MM.1S (cell line): ENCODE data around the gene GID8.

Source experiments
- DNase-seq: peaks from one replicate; pipeline ENCODE4 v3.0.0-alpha.2; 2015
- H2AFZ ChIP-seq: fragments of 300-600 bp; sonication (generic); 2 replicates; pipeline ENCODE4 v1.6.0; 2016; ENCODE audit warnings: antibody characterized with exemption, low read length
- H3F3A ChIP-seq: fragments of 300-600 bp; sonication (generic); 2 replicates; pipeline ENCODE4 v1.6.1; 2016; ENCODE audit warnings: mild to moderate bottlenecking, antibody characterized with exemption, low read length, moderate library complexity, mixed read lengths; ENCODE audit not compliant: insufficient read depth
- H3K27ac ChIP-seq: fragments of 300-600 bp; sonication (generic); 2 replicates; pipeline ENCODE4 v1.5.1; 2016; ENCODE audit warnings: mild to moderate bottlenecking, low read length
- H3K27me3 ChIP-seq: fragments of 300-600 bp; sonication (generic); replicated peaks from 2 replicates; pipeline ENCODE4 v1.6.0; 2016; ENCODE audit warnings: low read length; ENCODE audit not compliant: insufficient read depth
- H3K36me3 ChIP-seq: fragments of 300-600 bp; sonication (generic); replicated peaks from 2 replicates; pipeline ENCODE4 v1.6.1; 2016; ENCODE audit warnings: mild to moderate bottlenecking, low read length, mixed read lengths; ENCODE audit not compliant: insufficient read depth
- H3K4me1 ChIP-seq: fragments of 300-600 bp; sonication (generic); 2 replicates; pipeline ENCODE4 v1.6.1; 2016; ENCODE audit warnings: low read length, mixed read lengths
- H3K4me2 ChIP-seq: fragments of 300-600 bp; sonication (generic); 2 replicates; pipeline ENCODE4 v1.6.0; 2016; ENCODE audit warnings: low read depth, low read length
- H3K4me3 ChIP-seq: fragments of 300-600 bp; sonication (generic); 2 replicates; pipeline ENCODE4 v1.5.1; 2016; ENCODE audit warnings: low read length, mixed read lengths
- H3K79me2 ChIP-seq: fragments of 300-600 bp; sonication (generic); 2 replicates; pipeline ENCODE4 v1.6.1; 2016; ENCODE audit warnings: mixed run types, low read length, mixed read lengths
- H3K9ac ChIP-seq: fragments of 300-600 bp; sonication (generic); 2 replicates; pipeline ENCODE4 v1.6.1; 2016; ENCODE audit warnings: low read length, mixed read lengths
- H3K9me2 ChIP-seq: fragments of 300-600 bp; sonication (generic); replicated peaks from 2 replicates; pipeline ENCODE4 v1.6.1; 2016; ENCODE audit warnings: mild to moderate bottlenecking, low read length, mixed read lengths; ENCODE audit not compliant: insufficient read depth
- H3K9me3 ChIP-seq: fragments of 300-600 bp; sonication (generic); replicated peaks from 2 replicates; pipeline ENCODE4 v1.6.1; 2016; ENCODE audit warnings: mild to moderate bottlenecking, low read length, mixed read lengths; ENCODE audit not compliant: insufficient read depth
- H4K20me1 ChIP-seq: fragments of 300-600 bp; sonication (generic); 2 replicates; pipeline ENCODE4 v1.6.1; 2016; ENCODE audit warnings: mild to moderate bottlenecking, low read length, moderate library complexity, mixed read lengths; ENCODE audit not compliant: insufficient read depth
- CTCF ChIP-seq: fragments of 300-600 bp; sonication (generic); IDR thresholded peaks from 2 replicates; pipeline ENCODE4 v1.5.1; 2016; ENCODE audit warnings: antibody characterized with exemption, low read length, mixed read lengths
- EZH2 ChIP-seq: fragments of 300-600 bp; sonication (generic); optimal IDR thresholded peaks from 2 replicates; pipeline ENCODE3; 2017; ENCODE audit warnings: low read depth, mild to moderate bottlenecking, antibody characterized with exemption, low read length, mixed read lengths
- EZH2phosphoT487 ChIP-seq: fragments of 300-600 bp; sonication (generic); IDR thresholded peaks from 2 replicates; pipeline ENCODE4 v1.6.1; 2018; ENCODE audit warnings: antibody characterized with exemption, low read length

GID8 gene

GRCh38 chr20:62914970-62915457, 22.9 kb upstream of the GID8 start:
- peaks cover 17% of the 10 kb centered on the region for H3K36me3 ChIP-seq
- H3K9me3 ChIP-seq, result no peaks in the 10 kb centered on the region
- peaks cover 100% of the 10 kb centered on the region for H3K79me2 ChIP-seq
- no peak for TF ChIP-seq EZH2
- no peak for TF ChIP-seq CTCF
- no peak for TF ChIP-seq EZH2phosphoT487
- H3K27me3 ChIP-seq, result no peaks in the 10 kb centered on the region
- no peak overlapping the region for H3K9ac ChIP-seq
- DNase-seq, result no peak
- no peak overlapping the region for H3K4me2 ChIP-seq
- H3K4me3 ChIP-seq, result no peak overlapping the region
- H3K4me1 ChIP-seq, result 0 out of 2 replicates have a peak, but pooled peaks cover 3% of the 10 kb centered on the region
- no peak overlapping the region for H2AFZ ChIP-seq
- H3F3A ChIP-seq, result no peaks in the 10 kb centered on the region; the same call in 1 of the 2 replicates
- H3K9me2 ChIP-seq, result no peaks in the 10 kb centered on the region
- H3K27ac ChIP-seq, result no peak overlapping the region
- peaks cover 71% of the 10 kb centered on the region for H4K20me1 ChIP-seq

GRCh38 chr20:62916703-62917476, 21.1 kb upstream of the GID8 start:
- no peak overlapping the region for H2AFZ ChIP-seq
- no peak overlapping the region for H3K27ac ChIP-seq
- H3K9me2 ChIP-seq, result no peaks in the 10 kb centered on the region
- H4K20me1 ChIP-seq, result peaks cover 88% of the 10 kb centered on the region
- no peak overlapping the region for H3K4me3 ChIP-seq
- H3K79me2 ChIP-seq, result peaks cover 99% of the 10 kb centered on the region
- no peak overlapping the region for H3K4me2 ChIP-seq
- 0 out of 2 replicates have a peak, but pooled peaks cover 3% of the 10 kb centered on the region for H3K4me1 ChIP-seq
- H3K9me3 ChIP-seq, result no peaks in the 10 kb centered on the region
- DNase-seq, result no peak
- no peaks in the 10 kb centered on the region; the same call in 1 of the 2 replicates for H3F3A ChIP-seq
- H3K36me3 ChIP-seq, result peaks cover 4% of the 10 kb centered on the region
- H3K9ac ChIP-seq, result no peak overlapping the region
- TF ChIP-seq EZH2 (no peak), EZH2phosphoT487 (no peak), CTCF (no peak)
- no peaks in the 10 kb centered on the region for H3K27me3 ChIP-seq

- Histone ChIP-seq H3K9me2 (no peaks in the 10 kb centered on the region), H3K4me3 (no peak overlapping the region), H4K20me1 (peaks cover 96% of the 10 kb centered on the region), H3K27ac (no peak overlapping the region), H3K4me2 (no peak overlapping the region), H3K9ac (no peak overlapping the region), H2AFZ (no peak overlapping the region), H3K27me3 (no peaks in the 10 kb centered on the region), H3K79me2 (peaks cover 99% of the 10 kb centered on the region), H3K4me1 (0 out of 2 replicates have a peak, but pooled peaks cover 3% of the 10 kb centered on the region), H3K36me3 (no peaks in the 10 kb centered on the region), H3F3A (no peaks in the 10 kb centered on the region; the same call in 1 of the 2 replicates), H3K9me3 (no peaks in the 10 kb centered on the region)
- TF ChIP-seq CTCF, result no peak
- TF ChIP-seq EZH2phosphoT487, result no peak
- no peak for TF ChIP-seq EZH2
- no peak for DNase-seq
These were observed 20.2 kb upstream of the GID8 start for GRCh38 chr20:62917720-62918119.
